GM13976 (cell line): ENCODE measurements around the gene ATP2B2.

Experiments
- DNase-seq: peaks from one replicate; pipeline ENCODE4 v3.0.0; 2012; ENCODE audit warnings: low spot score
- in situ Hi-C: fragments of 300-500 bp; cut with MboI; formaldehyde crosslinking; loops from one replicate; pipeline ENCODE4 v1.12.0; 2022; ENCODE audit warnings: low sequenced_read_pairs, mixed read lengths, inconsistent platforms; ENCODE audit not compliant: unreplicated experiment
- TF ChIP-seq, protein P1 (sequence below): IDR thresholded peaks from 2 replicates; pipeline ENCODE4 v1.5.1; 2012; ENCODE audit warnings: borderline replicate concordance, mild to moderate bottlenecking; ENCODE audit not compliant: insufficient read depth; ENCODE audit errors: extremely low read depth, missing control alignments, control extremely low read depth

ATP2B2 gene

DNA sequence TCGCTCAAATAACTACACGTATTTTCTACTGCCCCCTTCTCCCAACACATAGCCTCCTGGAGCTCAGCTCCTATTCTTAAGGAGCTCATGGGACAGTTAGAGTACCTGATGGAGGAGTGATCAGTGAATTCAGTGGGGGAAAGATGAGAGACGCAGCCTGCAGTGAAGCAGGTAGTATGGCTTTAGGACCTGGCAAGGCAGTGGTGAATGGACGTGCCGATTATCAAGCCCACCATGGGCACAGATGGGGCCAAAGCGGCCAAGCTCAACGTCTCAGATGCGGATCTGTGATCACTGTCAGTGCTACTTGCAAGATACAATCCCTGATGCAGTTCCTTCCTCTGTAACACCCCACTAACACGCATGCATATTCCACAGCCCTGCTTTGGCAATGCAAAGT is 45.8 kb upstream of the ATP2B2 start:
- DNase-seq, result no peak
- TF ChIP-seq, protein P1, sequence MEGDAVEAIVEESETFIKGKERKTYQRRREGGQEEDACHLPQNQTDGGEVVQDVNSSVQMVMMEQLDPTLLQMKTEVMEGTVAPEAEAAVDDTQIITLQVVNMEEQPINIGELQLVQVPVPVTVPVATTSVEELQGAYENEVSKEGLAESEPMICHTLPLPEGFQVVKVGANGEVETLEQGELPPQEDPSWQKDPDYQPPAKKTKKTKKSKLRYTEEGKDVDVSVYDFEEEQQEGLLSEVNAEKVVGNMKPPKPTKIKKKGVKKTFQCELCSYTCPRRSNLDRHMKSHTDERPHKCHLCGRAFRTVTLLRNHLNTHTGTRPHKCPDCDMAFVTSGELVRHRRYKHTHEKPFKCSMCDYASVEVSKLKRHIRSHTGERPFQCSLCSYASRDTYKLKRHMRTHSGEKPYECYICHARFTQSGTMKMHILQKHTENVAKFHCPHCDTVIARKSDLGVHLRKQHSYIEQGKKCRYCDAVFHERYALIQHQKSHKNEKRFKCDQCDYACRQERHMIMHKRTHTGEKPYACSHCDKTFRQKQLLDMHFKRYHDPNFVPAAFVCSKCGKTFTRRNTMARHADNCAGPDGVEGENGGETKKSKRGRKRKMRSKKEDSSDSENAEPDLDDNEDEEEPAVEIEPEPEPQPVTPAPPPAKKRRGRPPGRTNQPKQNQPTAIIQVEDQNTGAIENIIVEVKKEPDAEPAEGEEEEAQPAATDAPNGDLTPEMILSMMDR, result no peak
- in situ Hi-C loops, result no loop called here

DNA sequence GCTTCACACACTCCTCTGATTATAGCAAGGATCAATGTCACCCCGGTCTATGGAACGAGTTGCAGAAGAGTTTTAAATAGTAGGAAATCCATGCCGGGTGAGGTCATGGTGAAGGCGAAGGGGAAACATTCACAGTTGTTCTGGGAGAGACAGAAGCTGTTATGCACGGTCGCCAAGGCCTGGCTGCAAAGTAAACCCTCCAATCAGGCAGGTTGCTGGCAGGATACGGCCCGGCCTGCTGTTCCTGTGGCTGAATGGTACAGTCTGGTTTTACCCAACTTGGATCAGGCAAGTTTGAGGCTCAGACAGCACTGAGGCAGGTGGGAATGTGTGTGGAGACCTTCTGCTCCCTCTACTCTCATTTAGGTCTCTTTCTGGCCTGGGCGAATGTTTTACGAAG is 45.3 kb upstream of the ATP2B2 start:
- TF ChIP-seq, protein P1, result no peak
- no peak for DNase-seq
- in situ Hi-C loops, result no loop called here

DNA sequence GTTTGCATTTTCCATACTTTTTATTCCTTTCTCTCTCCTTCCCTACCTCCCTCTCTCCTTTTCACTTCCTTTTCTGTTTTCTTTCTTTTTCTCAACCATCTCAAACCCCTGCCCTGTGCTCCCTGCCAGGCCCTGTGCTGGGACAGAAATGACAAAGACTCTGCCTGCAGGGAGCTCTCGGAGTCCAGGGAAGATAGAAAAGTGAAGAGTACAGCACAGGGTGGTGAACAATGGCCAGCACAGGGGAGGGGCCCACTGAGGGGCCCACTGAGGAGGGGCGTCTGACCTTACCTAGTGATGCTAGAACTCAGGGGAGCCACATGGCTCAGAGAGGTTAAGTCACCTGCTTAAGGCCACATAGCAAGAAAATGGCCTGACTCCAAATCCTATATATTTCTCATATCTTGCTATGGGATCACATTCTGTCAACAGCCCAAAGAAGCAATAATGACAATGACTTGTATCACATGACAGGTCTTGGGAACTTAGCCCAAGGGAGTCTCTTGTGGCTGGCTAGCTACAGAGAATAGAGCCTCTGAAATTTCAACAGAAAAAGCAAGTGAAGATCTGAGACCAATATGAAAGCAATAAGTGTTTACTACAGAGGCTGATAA is 44.3 kb upstream of the ATP2B2 start:
- in situ Hi-C loops, result no loop called here
- TF ChIP-seq, protein P1, result no peak
- DNase-seq, result no peak

DNA sequence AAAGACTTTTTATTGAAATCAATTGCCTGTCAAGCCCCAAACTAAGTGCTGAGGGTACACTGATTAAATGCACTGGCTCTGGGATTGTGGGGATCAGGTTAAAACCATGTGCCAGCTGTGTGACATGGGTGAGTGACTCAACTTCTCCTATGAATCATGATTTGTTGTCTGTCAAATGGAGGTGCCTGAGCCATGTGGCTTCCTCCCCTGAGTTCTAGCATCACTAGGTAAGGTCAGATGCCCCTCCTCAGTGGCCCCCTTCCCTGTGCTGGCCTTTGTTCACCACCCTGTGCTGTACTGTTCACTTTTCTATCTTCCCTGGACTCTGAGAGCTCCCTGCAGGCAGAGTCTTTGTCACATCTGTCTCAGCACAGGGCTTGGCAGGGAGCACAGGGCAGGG is 43.6 kb upstream of the ATP2B2 start:
- no peak for DNase-seq
- in situ Hi-C loops, result no loop called here
- TF ChIP-seq, protein P1, result no peak

DNA sequence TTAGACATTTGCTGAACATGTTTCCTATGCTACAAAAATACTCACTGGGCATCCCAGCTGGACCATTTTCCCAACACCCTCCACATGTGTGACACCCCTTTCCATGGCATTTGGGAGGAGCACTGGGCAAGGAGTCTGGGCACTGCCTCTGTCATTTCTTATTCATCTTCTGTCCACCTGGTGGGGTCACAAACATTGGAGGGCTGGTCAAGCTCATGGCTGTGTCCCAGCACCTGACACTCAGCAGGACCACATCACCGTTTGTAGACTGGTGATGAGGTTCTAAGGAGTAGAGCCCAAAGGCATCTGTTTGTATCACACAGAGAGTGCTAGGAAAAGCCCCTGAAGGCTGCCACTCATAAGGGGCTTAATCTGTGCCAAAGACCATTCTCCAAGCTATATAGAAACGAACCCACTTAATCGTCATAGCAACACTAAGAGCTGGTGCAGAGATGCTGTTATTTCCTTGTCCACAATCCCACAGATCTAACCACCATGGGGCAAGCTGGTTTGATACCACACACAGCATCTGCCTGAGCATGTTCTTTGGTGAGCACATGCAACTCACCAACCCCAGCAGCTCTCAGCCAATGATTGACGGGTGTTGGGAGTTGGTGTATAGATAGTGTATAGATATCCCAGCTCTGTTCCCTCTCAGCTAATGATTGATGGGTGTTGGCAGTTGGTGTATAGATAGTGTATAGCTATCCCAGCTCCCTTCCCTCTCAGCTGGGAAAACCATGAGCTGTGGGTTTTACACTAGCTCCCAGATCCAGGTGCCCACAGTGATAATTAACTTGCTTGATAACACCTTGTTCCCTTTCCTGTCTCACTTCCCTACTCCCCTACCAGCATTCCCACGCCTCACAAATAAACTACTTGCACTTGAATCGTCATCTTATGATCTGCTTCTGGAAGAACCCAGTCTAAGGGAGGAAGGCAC is 42.7 kb upstream of the ATP2B2 start:
- TF ChIP-seq, protein P1, result no peak
- in situ Hi-C loops, result no loop called here
- DNase-seq, result no peak

DNA sequence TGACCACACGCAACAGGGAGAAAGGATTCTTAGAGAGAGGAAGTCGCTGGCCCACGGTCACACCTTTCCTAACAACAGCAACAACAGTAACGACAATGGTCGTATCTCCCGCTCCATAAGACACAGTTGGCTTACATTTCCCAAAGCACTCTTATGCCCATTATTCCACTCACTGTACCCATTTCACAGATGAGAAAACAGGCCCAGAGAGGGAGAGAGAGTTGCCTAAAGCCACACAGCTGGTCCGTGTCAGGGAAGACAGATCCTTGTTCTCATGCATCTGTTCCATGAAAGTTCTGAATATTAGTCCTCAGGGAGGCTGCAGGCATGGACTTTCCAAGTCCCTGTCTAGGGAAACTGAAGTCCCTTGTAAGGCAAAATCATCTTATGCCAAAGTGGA is 42.0 kb upstream of the ATP2B2 start:
- TF ChIP-seq, protein P1, result no peak
- in situ Hi-C loops, result no loop called here
- DNase-seq, result no peak
